Keratinocyte (primary cell): ENCODE measurements around the gene VRK1. TPM values are rescaled to one million over a fixed set of nuclear protein-coding genes. Genes with fewer than 3 reads are reported as not detected.
"Not testable (repeated sequence)": the region's sequence is repeated elsewhere in the genome, so short reads cannot be mapped to it uniquely, and the experiment has no call there.

ENCODE experiments used
- DNase-seq: peaks from one replicate; pipeline ENCODE4 v3.0.0-alpha.2; 2011; ENCODE audit warnings: low read depth, missing footprints, low spot score
- FAIRE-seq: peaks from 2 replicates; lab custom pipeline; 2011; peaks lifted over from hg19 to GRCh38; lab: Jason Lieb, UNC
- H2AFZ ChIP-seq: 2 replicates; pipeline ENCODE4 v1.6.0; 2012; ENCODE audit warnings: low read length, control low read depth, inconsistent platforms; ENCODE audit not compliant: control insufficient read depth
- H3K27ac ChIP-seq: 2 replicates; pipeline ENCODE4 v1.5.1; 2011; ENCODE audit warnings: low read length; ENCODE audit not compliant: control insufficient read depth, insufficient read depth
- H3K27me3 ChIP-seq: 3 replicates; pipeline ENCODE4 v1.6.0; 2011; ENCODE audit warnings: low read length; ENCODE audit not compliant: control insufficient read depth, insufficient read depth; ENCODE audit errors: extremely low read depth
- H3K36me3 ChIP-seq, 2 experiments: 2 replicates in 1 of 2; 3 replicates in 1 of 2; pipeline ENCODE4 v1.5.1; 2011; ENCODE audit warnings: low read length in 2 of 2, mild to moderate bottlenecking in 1 of 2; ENCODE audit not compliant: control insufficient read depth in 2 of 2, insufficient read depth in 2 of 2; ENCODE audit errors: extremely low read depth in 1 of 2
- H3K4me1 ChIP-seq: 3 replicates; pipeline ENCODE4 v1.5.1; 2011; ENCODE audit warnings: low read length; ENCODE audit not compliant: control insufficient read depth, insufficient read depth; ENCODE audit errors: extremely low read depth
- H3K4me2 ChIP-seq: 3 replicates; pipeline ENCODE4 v1.6.0; 2011; ENCODE audit warnings: low read depth, low read length; ENCODE audit not compliant: control insufficient read depth, insufficient read depth; ENCODE audit errors: extremely low read depth
- H3K4me3 ChIP-seq, 3 experiments: fragments of 200-600 bp in 1 of 3; sonication (generic) in 1 of 3; 2 replicates in 2 of 3; 3 replicates in 1 of 3; pipeline ENCODE4 v1.5.1; 2011 to 2016; ENCODE audit warnings: low read length in 3 of 3, mild to moderate bottlenecking in 3 of 3, control low read depth in 2 of 3, inconsistent platforms in 1 of 3, low read depth in 1 of 3, mixed read lengths in 1 of 3, mixed run types in 1 of 3, moderate library complexity in 1 of 3; ENCODE audit not compliant: control insufficient read depth in 2 of 3, insufficient read depth in 2 of 3; ENCODE audit errors: extremely low read depth in 1 of 3
- H3K79me2 ChIP-seq: 2 replicates; pipeline ENCODE4 v1.6.0; 2012; ENCODE audit warnings: low read length; ENCODE audit not compliant: control insufficient read depth, insufficient read depth
- H3K9ac ChIP-seq: 3 replicates; pipeline ENCODE4 v1.6.0; 2011; ENCODE audit warnings: low read length; ENCODE audit not compliant: control insufficient read depth, insufficient read depth; ENCODE audit errors: extremely low read depth
- H3K9me1 ChIP-seq: 3 replicates; pipeline ENCODE4 v1.6.0; 2011; ENCODE audit warnings: low read length; ENCODE audit not compliant: control insufficient read depth, insufficient read depth; ENCODE audit errors: extremely low read depth
- H3K9me3 ChIP-seq: 2 replicates; pipeline ENCODE4 v1.5.1; 2012; ENCODE audit warnings: low read depth, low read length; ENCODE audit not compliant: control insufficient read depth
- H4K20me1 ChIP-seq: 3 replicates; pipeline ENCODE4 v1.6.0; 2011; ENCODE audit warnings: low read length; ENCODE audit not compliant: control insufficient read depth, insufficient read depth; ENCODE audit errors: extremely low read depth
- EZH2 ChIP-seq: IDR thresholded peaks from one replicate; pipeline ENCODE4 v1.6.1; 2012; ENCODE audit warnings: inconsistent platforms, mild to moderate bottlenecking, low read length, moderate library complexity
- dilution Hi-C: fragments of 300-500 bp; cut with MboI; formaldehyde crosslinking; loops from one replicate; pipeline ENCODE4 v1.7.0; 2020; ENCODE audit warnings: low sequenced_read_pairs; ENCODE audit not compliant: extremely low pct_ligation_motif_present
- polyA plus RNA-seq, 5 experiments: library from polyadenylated mRNA; depleted of rRNA in 3 of 5; stranded (reverse) in 3 of 5; stranded (forward) in 1 of 5; unstranded in 1 of 5; fragments of >200 nt; gene quantifications; 1 replicate in 1 of 5; 2 replicates in 3 of 5; 3 replicates in 1 of 5; pipeline versions ENCODE4 v1.2.1 to v1.2.3, GENCODE V29; 2011 to 2012; ENCODE audit warnings: missing spikeins in 2 of 5, low read depth in 1 of 5, low replicate concordance in 1 of 5
- TF ChIP-seq, protein P1 (sequence below), 3 experiments: IDR thresholded peaks in 1 of 3; conservative IDR thresholded peaks in 1 of 3; optimal IDR thresholded peaks in 1 of 3; 2 replicates in 2 of 3; 3 replicates in 1 of 3; pipeline versions ENCODE3 to v1.5.1; 2011; ENCODE audit warnings: low read length in 3 of 3, mild to moderate bottlenecking in 3 of 3, moderate library complexity in 2 of 3, control low read depth in 1 of 3, inconsistent platforms in 1 of 3; ENCODE audit not compliant: insufficient read depth in 2 of 3; ENCODE audit errors: extremely low read depth in 1 of 3

VRK1 gene
- polyA plus RNA-seq, 1 donor (not counting 4 experiments of a cell fraction or from before 2014, with no cell fraction given), result 27.1 TPM

DNA sequence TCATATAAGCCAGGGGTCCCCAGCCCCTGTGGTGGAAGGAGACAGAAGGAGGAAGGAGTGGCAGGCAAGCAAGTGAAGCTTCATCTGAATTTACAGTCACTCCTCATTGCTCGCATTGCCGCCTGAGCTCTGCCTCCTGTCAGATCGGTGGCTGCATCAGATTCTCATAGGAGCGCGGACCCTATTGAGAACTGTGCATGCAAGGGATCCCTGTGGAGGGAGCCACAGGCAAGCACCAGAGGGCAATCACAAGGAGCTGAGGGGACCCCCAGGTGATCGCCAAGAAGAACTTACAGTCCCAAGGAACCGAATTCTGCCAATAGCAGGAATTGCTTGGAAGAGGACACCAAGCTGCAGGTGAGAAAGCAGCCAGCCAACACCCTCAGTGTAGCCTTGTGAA lies 33.2 kb upstream of the VRK1 start:
- H3K79me2 ChIP-seq, result no peaks in the 10 kb centered on the region
- H2AFZ ChIP-seq, result no peak overlapping the region
- H3K4me3 ChIP-seq, result no peak overlapping the region
- H3K36me3 ChIP-seq, result no peaks in the 10 kb centered on the region
- no peaks in the 10 kb centered on the region for H4K20me1 ChIP-seq
- no peaks in the 10 kb centered on the region for H3K27me3 ChIP-seq
- peaks cover 3% of the 10 kb centered on the region for H3K4me1 ChIP-seq
- H3K9me3 ChIP-seq, result no peaks in the 10 kb centered on the region
- TF ChIP-seq, protein P1, sequence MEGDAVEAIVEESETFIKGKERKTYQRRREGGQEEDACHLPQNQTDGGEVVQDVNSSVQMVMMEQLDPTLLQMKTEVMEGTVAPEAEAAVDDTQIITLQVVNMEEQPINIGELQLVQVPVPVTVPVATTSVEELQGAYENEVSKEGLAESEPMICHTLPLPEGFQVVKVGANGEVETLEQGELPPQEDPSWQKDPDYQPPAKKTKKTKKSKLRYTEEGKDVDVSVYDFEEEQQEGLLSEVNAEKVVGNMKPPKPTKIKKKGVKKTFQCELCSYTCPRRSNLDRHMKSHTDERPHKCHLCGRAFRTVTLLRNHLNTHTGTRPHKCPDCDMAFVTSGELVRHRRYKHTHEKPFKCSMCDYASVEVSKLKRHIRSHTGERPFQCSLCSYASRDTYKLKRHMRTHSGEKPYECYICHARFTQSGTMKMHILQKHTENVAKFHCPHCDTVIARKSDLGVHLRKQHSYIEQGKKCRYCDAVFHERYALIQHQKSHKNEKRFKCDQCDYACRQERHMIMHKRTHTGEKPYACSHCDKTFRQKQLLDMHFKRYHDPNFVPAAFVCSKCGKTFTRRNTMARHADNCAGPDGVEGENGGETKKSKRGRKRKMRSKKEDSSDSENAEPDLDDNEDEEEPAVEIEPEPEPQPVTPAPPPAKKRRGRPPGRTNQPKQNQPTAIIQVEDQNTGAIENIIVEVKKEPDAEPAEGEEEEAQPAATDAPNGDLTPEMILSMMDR (optimal IDR thresholded peaks at IDR 0.05 in 1 of 3, IDR thresholded peaks at IDR 0.05 in 1 of 3, conservative IDR thresholded peaks at IDR 0.05 in 1 of 3; ENCODE audit: extremely low read depth in 1 of 3, insufficient read depth in 2 of 3, low read length in 3 of 3), result no peak
- TF ChIP-seq EZH2, result no peak
- DNase-seq (no peak), FAIRE-seq (no peak)
- no peak overlapping the region for H3K4me2 ChIP-seq
- H3K9ac ChIP-seq, result no peak overlapping the region
- H3K9me1 ChIP-seq, result no peaks in the 10 kb centered on the region
- dilution Hi-C loops, result no loop called here
- H3K27ac ChIP-seq, result no peak overlapping the region

DNA sequence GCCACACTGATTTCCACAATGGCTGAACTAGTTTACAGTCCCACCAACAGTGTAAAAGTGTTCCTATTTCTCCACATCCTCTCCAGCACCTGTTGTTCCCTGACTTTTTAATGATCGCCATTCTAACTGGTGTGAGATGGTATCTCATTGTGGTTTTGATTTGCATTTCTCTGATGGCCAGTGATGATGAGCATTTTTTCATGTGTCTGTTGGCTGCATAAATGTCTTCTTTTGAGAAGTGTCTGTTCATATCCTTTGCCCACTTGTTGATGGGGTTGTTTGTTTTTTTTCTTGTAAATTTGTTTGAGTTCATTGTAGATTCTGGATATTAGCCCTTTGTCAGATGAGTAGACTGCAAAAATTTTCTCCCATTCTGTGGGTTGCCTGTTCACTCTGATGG lies 32.0 kb upstream of the VRK1 start:
- H2AFZ ChIP-seq, FAIRE-seq, H3K27ac ChIP-seq, DNase-seq, H3K4me1 ChIP-seq, H3K4me2 ChIP-seq, H3K9me1 ChIP-seq, H3K9ac ChIP-seq, H3K27me3 ChIP-seq, dilution Hi-C loops, H3K4me3 ChIP-seq, H3K79me2 ChIP-seq, H4K20me1 ChIP-seq, H3K9me3 ChIP-seq, H3K36me3 ChIP-seq: not testable (repeated sequence)

DNA sequence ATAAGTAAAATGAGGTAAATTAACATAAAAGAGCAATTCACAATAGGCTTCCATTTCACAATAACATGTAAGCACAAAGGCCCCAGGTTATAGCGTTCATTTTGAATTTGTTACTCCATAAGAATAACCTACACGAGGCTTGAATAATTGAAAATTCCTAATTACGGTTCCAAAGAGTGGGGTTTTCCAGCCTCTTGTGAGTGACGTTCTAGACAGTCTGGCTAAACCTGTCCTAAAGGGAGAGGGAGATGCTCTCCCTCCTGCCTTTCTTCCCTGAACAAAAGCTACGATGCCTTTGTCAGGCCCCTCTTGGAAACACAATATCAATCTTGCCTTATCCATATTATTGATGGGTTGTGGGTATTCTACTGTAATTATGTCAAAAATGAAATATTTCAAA lies 24.3 kb upstream of the VRK1 start:
- Histone ChIP-seq H3K4me1 (no peaks in the 10 kb centered on the region), H3K9me3 (no peaks in the 10 kb centered on the region), H3K9me1 (no peaks in the 10 kb centered on the region), H2AFZ (no peak overlapping the region), H3K4me2 (no peak overlapping the region), H3K9ac (no peak overlapping the region), H3K27ac (no peak overlapping the region), H4K20me1 (no peaks in the 10 kb centered on the region), H3K79me2 (no peaks in the 10 kb centered on the region), H3K4me3 (no peak overlapping the region), H3K36me3 (no peaks in the 10 kb centered on the region), H3K27me3 (peaks cover 3% of the 10 kb centered on the region)
- DNase-seq (no peak), FAIRE-seq (no peak)
- no peak for TF ChIP-seq EZH2
- TF ChIP-seq, protein P1 (optimal IDR thresholded peaks at IDR 0.05 in 1 of 3, IDR thresholded peaks at IDR 0.05 in 1 of 3, conservative IDR thresholded peaks at IDR 0.05 in 1 of 3; ENCODE audit: extremely low read depth in 1 of 3, insufficient read depth in 2 of 3, low read length in 3 of 3), result no peak
- dilution Hi-C loops, result no loop called here
